ENCODE measurements around the gene CNTNAP2.

CNTNAP2 gene

GRCh38 chr7:146443102-146443501 is 326.5 kb downstream of the CNTNAP2 start:
- DNase-seq, result no peak

DNA sequence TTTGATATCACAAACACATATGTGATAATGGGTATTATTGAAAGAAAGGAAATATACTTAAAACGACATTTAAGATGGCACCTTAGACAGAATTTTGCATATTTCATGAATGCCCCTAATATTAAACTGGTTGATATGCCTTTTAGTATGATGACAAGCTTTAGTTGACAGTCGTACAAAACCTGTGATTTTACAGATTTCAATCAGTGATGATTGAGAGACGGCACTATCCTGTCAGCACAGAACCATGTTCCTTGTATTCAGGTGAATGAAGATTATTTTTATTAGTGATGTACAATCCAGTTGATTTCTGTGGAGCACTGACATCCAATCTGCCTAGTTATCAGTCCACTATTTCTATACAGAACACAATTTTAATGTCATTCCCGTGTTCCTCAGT is 333.0 kb downstream of the CNTNAP2 start:
- DNase-seq, result no peak

DNA sequence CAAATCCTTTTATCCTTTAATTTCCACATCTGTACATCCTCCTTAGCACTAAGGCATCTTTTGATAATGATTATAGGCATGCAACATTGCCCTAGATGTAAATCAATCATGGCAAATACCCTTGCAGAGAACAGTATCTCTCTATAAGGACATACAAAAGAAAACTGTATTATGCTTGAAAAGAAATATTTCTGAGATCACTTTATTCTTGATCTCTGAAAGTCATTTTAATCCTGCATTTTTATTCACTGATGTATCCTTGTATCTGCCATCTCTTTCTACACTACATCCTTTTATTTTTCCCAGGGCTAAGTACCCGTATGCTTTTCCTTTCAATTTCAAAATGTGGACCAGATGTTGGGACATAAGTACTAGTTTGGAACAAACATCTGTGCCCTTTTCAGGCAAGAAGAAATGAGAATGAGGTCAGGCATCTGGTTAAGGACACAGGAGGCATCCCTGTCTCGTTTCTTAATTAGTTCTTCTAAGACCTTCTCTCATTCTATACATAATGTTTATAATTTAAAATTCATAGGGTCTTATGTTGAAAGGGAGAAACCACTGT is 338.6 kb downstream of the CNTNAP2 start:
- no peak for DNase-seq

GRCh38 chr7:146479040-146479439 is 362.4 kb downstream of the CNTNAP2 start:
- no peak for DNase-seq

GRCh38 chr7:146486519-146486918 is 369.9 kb downstream of the CNTNAP2 start:
- no peak for DNase-seq

DNA sequence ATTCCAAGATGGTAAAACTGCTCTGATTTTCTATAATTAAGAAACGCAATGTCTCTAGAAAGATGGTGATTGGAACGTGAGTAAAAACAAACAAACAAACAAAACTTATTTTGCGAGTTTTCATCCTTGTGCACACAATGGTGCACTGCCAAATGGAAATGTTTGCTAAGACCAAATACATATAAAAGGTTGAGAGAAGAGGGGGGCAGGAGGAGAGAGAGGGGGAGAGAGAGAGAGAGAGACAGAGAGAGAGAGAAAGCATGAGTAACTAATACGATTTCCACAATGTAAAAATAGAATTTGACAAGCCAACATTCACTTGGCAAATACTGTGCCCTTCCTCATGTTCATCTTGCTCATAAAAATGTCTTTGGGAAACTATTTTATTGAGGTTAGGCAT is 375.4 kb downstream of the CNTNAP2 start:
- DNase-seq, result no peak

DNA sequence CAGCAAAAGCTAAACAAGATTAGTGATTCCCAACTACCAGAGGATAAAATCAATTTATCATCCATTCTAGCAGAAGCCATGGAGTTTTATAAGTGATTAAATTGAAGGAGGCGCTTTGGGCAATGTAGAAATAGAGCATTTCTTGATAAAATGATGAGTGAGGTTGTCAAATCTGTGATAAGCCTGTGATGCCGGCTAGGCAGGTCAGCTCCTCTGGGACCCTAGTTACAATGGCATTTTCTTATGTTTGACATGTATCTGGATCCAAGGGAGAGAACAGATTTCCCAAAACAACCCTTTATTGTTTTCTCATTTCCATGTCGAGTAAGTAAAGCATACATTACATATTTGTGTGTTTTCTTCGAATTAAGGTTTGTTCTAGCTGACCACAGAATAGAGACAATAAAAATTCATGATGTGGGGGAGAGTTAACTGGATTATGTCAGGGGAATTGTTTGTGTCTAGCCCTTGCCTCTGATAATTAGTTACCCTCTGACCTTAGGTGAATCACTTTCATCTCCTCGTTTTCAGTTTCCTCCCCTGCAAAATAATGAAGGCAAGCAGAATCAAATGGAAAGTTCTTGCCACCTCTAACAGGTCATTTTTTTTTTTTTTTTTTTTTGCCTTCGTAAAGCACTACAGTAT is 378.5 kb downstream of the CNTNAP2 start:
- no peak for DNase-seq

DNA sequence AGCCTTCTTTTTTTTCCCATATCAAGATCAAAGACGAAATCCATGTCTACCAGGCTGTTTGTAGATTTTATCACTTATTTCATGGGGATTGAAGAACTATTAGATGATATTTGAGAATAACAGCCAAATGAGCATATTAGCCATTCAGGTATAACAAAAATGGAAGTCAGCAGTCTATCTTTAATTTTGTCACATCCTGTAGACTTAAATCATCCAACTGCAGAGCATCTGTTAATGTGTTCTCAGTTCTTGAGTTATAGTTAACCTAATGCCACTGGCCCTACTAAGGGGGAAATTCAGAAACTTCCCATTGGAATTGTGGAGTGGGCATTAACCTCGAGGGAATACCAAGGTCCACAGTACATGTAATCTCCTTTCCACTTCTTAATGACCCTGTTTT is 380.1 kb downstream of the CNTNAP2 start:
- no peak for DNase-seq

GRCh38 chr7:146499970-146500369 is 383.4 kb downstream of the CNTNAP2 start:
- no peak for DNase-seq

- no peak for DNase-seq
Measured at GRCh38 chr7:146503844-146504243, 387.2 kb downstream of the CNTNAP2 start.

DNA sequence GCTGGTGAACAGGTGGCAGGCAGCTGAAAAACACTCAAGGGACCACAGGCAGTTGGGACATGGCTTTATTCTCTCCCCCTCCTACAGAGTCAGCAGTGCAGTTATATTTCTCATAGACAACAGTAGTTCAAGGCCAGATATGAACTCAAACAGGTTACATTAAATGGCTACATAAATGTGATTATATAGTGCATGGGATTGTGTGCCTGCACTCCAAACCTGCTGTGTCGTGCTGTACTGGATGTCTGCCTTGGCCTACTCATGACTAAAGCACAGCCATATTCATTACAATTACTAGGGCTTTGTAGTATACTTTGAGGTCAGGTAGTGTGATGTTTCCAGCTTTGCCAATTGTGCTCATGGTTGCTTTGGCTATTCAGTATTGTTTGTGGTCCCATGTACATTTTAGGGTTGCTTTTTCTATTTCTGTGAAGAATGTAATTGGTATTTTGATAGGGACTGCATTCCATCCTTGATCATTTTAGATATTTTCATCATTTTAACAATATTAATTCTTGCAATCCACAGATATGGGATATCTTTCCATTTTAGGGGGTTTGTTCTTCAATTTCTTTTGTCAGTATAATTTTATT is 393.6 kb downstream of the CNTNAP2 start:
- no peak for DNase-seq

DNA sequence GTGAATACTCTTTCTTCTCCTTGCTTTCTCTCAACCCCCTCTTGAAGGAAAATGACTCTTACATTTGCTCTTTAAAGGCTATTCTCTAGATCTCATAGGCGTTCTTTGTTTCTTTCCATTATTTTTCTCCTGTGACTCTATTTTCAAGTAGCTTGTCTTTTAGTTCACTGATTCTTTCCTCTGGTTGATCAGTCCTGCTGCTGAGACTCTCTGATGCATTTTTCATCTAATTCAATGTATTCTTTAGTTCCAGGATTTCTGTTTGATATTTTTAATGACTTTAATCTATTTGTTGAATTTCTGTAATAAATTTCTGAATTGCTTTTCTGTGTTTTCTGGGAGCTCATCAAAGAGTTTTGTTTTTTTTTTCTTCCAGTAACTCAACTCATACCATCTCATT is 397.7 kb downstream of the CNTNAP2 start:
- no peak for DNase-seq

DNA sequence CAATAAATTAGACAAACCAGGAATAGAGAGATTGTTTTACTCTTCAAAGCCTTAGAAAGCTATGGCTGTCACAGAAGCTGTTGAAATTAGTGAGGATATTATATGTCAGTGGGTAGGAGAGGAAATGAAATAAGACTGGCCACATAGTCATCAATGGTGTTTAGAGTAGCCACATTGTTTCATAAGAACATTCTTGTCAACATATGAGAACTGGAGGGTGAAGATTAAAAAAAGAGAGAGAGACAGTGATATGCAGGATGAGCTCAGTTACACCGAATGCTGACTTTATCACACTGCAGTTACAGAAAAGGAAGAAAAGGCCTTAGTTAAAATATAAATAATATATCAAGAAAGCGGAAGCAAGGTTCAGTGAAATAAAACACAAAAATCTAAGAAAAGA is 412.0 kb downstream of the CNTNAP2 start:
- no peak for DNase-seq

DNA sequence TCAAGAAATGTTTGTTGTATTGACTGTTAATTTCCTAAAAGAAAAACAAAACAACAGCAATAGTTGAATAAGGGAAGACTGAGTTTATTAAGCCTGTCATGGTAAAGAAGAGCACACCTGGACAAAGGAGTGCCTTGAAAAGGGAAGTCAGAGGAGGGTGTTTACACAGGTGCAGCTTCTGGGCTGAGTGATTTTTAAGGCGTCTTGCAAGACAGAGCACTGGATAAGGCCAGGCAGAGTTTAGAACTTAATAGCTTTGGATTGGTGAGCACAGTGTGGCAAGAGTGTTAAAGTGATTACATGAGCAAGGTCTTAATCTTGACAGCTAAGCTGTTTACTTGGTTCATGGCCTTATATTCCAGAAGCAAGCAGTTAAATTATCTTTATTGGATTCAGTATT is 423.2 kb downstream of the CNTNAP2 start:
- no peak for DNase-seq

GRCh38 chr7:146542101-146542500 is 425.5 kb downstream of the CNTNAP2 start:
- DNase-seq, result no peak

- no peak for DNase-seq
Measured at GRCh38 chr7:146544748-146545147, 428.1 kb downstream of the CNTNAP2 start.

DNA sequence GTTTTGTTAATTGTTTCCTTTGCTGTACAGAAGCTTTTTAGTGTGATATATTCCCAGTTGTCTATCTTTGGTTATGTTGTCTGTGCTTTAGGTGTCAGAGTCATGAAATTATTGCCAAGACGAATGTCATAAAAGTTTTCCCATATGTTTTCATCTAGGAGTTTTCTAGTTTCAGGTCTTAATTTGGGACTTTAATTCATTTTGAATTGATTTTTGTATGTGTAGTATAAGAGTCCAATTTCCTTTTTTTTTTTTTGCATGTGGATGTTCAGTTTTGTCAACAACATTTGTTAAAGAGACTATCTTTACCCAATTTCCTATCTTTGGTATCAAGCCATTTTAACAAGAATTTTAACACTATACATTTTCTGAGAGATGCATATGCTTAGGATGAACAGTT is 432.2 kb downstream of the CNTNAP2 start:
- DNase-seq, result no peak

DNA sequence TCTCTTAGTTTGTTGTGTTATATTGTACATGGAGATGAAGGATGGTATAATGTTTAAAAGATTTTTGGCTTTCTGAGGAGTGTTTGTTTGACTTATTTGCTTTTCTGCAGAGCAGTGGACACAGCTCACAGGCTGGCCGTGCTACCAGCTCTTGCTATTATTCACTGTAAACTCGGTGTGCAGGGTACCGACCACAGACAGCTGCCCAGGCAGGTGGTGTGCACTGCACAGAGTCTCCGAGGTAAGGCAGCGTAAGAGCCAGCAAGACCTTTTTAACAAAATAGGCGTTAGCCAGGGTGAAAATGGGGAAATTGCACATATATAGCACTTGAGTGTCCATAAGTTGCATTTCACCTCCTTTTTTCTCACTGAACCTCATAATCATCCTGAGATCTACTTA is 438.0 kb downstream of the CNTNAP2 start:
- no peak for DNase-seq

- no peak for DNase-seq
Measured at GRCh38 chr7:146557971-146558469, 441.4 kb downstream of the CNTNAP2 start.

- no peak for DNase-seq
Measured at GRCh38 chr7:146565872-146566271, 449.3 kb downstream of the CNTNAP2 start.

GRCh38 chr7:146575903-146576302 is 459.3 kb downstream of the CNTNAP2 start:
- DNase-seq, result no peak

DNA sequence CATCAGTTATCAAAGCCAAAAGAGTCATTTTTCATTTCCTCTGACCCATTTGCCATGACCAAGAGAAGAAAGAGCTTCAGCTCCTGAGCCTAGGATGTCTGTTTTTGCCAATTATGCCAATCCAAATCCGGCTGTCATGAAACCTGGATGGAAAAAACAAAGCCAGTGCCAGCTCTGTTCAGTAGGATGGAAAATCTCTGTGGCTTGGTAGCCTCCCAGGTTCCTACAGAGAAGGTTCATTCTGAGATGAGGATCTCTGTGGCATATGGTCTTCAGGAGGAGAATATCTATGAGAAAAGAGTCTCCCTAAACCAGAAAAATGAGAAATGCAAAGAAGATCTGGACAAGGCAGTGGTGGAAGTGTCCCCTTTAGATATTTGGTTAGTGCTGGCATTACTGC is 475.4 kb downstream of the CNTNAP2 start:
- DNase-seq, result no peak

DNA sequence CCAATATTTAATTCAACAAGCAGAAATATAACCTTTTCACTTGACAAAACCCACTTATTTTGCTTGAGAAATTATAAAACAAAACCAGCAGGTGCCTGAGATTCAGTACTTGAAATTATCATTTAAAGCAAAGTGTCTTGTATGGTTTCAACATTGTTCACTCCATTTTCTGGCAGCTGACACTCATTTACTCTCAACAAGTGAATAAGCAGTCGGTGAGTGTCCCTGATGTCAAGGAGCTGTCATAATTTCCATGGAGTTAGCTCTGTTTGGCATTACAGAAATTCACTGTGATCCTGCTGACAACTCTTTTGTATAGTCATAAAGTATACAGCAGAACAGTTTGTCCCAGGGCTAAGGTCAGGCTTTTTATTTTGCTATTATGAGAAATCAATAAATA is 490.0 kb downstream of the CNTNAP2 start:
- no peak for DNase-seq

DNA sequence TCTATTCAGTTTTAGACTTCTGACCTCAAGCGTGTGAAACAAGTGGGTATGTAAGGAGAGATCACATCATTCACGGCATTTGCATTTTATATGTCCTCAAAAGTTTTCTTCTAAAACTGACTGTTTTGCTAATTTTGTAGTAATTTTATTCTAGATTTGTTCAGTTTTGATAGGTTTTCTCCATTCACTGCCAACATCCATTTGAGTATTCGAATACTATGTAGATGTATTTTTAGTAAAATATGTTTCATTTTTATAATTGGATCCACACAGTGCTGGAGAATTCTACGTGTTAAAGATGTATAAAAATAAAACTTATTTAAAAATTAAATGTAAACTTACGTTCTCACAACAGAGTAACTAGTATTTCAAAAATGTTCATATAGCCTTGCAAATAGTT is 503.0 kb downstream of the CNTNAP2 start:
- no peak for DNase-seq

GRCh38 chr7:146626912-146627311 is 510.3 kb downstream of the CNTNAP2 start:
- no peak for DNase-seq
